NCI-H526 (cell line): Measurements from ENCODE around the gene SRPK2.
"Not testable (repeated sequence)": the region's sequence is repeated elsewhere in the genome, so short reads cannot be mapped to it uniquely, and the experiment has no call there.

ENCODE experiments used
- DNase-seq, 2 experiments: peaks; one replicate each; lab custom pipeline; 2025; lab: John Stamatoyannopoulos, UW

Gene SRPK2

GRCh38 chr7:105267244-105267643, 121.5 kb downstream of the SRPK2 start:
- DNase-seq, result no peak

GRCh38 chr7:105264707-105265106, 124.0 kb downstream of the SRPK2 start:
- no peak for DNase-seq

GRCh38 chr7:105261689-105262088, 127.0 kb downstream of the SRPK2 start:
- peak; percentile 32 to 42 for DNase-seq

DNA sequence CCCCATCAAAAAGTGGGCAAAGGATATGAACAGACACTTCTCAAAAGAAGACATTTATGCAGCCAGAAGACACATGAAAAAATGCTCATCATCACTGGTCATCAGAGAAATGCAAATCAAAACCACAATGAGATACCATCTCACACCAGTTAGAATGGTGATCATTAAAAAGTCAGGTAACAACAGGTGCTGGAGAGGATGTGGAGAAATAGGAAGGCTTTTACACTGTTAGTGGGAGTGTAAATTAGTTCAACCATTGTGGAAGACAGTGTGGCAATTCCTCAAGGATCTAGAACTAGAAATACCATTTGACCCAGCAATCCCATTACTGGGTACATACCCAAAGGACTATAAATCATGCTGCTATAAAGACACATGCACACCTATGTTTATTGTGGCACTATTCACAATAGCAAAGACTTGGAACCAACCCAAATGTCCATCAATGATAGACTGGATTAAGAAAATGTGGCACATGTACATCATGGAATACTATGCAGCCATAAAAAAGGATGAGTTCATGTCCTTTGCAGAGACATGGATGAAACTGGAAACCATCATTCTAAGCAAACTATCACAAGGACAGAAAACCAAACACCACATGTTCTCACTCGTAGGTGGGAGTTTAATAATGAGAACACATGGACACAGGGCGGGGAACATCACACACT, 128.4 kb downstream of the SRPK2 start:
- not testable (repeated sequence) for DNase-seq

- not testable (repeated sequence) for DNase-seq
Observed at GRCh38 chr7:105258919-105259318, 129.8 kb downstream of the SRPK2 start.

- peak; percentile 83 to 89 for DNase-seq
Observed at GRCh38 chr7:105257338-105257737, 131.4 kb downstream of the SRPK2 start.

DNA sequence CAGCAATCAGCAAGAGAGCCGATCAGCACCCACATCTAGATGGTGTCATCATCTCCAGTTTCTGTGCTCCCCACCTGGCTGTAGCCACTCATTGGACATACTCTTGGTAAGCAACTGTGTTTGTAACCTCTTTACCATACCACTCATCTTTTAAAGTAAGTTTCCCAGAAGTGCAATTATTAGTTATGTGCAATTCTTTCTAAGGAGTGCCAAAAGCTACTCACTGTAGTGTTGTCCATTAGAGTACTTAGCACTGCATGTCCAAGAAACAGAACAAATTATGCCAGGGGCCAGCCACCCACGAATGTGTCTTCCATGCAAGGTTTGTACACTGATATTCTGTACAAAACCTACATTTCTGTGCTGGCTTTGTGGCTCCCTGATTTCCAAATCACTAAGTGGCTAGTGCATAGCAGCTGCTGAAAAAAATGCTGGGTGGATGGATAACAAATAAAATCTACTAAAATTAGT, 131.9 kb downstream of the SRPK2 start:
- no peak for DNase-seq

GRCh38 chr7:105250706-105251105, 138.0 kb downstream of the SRPK2 start:
- DNase-seq, result no peak

DNA sequence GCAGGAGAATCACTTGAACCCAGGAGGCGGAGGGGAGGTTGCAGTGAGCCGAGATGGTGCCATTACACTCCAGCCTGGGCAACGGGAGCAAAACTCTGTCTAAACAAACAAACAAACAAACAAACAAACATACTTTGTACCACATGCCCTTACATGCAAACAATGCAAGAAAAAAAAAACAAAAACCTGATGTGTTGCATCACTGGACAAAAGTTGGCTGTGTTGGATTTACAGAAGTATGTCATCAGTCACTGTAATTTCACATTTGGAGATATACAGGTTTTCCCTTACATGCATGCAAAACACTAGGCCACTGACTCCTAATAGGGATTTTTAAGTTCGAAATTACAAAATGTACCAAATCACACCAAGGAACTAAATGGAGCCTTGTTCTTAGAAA, 138.5 kb downstream of the SRPK2 start:
- no peak for DNase-seq

DNA sequence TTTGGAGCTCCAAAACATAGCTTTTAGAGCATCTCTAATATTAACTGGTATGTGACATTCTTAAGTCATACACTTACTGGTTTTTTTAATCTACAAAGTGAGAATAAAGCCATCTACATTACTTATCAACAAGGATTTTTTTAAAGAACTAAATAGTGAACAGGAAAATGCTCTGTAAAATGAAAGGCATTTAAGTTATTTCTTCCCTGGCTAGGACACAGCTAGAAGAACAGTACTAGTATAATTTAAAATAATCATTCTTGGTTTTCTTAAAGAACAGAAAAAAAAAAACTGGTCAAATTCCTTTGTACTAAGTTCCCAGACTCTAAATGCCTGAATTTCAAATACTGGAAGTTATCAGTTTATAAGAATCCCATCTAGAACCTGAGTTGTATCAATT, 139.5 kb downstream of the SRPK2 start:
- no peak for DNase-seq

- DNase-seq, result no peak
Observed at GRCh38 chr7:105246679-105247078, 142.0 kb downstream of the SRPK2 start.

- DNase-seq, result no peak
Observed at GRCh38 chr7:105246256-105246655, 142.5 kb downstream of the SRPK2 start.

DNA sequence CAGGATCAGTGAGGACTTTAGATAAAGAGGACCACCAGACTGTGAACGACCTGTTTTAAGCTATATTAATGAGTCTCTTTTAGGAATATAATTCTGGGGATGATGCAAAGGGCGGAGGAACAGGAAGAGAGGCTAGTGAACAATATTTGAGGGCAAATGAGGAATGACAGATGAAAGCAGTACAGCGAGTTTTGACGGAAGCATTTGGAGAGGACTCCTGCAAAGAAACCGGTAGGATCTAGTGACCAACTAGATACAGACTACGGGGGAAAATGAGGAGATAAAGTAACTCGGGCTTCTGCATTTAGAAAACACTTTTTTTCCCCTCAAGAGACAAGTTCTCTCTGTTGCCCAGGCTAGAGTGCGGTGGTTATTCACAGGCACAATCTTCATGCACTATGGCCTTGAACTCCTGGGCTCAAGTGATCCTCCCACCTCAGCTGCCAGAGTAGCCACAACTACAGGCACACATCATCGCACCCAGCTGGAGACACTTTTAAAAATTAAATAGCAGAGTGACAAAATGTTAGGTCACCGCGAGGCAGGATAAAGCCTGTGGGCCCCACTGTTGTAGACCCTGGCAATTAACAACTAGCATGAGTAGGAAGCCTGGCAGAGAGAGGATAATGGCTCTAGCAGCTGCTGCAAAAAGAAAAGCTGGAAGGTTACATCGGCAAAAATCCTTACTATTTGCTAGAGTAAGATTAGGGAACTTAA, 143.2 kb downstream of the SRPK2 start:
- no peak for DNase-seq

- DNase-seq, result no peak
Observed at GRCh38 chr7:105244594-105244993, 144.1 kb downstream of the SRPK2 start.

DNA sequence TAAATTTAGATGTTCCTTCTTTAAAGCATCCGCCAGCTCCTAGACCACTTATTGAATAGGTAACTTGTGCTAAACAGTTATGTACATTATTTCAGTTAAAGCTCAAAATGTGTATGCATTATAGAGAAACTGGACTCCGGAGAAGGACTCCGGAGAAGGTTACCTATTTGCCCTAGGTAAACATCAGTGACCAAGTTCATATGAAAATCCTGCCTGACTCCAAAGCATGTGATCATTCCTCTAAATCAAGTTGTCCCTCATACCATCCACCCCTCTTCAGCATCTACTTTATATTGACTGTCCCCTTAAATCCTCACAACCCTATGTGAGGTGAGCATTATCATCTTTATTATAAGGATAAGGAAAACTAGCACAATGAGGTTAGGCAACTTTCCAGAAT, 147.5 kb downstream of the SRPK2 start:
- DNase-seq, result no peak

DNA sequence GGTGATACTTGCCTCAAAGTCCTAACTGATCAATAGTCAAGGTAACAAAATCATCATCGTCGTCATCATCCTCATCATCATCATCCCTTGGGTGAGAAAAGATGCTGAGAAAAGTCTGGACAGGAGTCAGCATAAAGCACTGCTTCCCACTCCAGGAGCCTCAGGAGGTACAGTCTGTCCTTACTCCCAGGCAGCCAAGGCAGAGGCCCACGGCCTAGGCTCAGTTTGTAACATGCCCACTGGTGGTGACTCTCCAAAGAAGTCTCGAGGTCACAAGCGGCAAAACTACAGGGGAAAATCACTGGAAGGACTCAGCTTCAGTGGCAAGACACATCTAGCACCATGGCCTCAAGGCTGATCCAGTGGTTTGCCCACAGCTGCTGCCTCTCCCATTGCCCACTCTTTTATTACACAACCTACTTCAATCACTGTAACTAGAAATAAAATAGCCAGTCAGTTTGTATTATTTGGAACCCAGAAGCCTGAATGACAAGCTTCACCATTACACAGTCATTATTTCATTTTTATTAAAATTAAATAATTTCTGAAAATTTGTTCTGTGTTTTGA, 150.4 kb downstream of the SRPK2 start:
- DNase-seq, result no peak

DNA sequence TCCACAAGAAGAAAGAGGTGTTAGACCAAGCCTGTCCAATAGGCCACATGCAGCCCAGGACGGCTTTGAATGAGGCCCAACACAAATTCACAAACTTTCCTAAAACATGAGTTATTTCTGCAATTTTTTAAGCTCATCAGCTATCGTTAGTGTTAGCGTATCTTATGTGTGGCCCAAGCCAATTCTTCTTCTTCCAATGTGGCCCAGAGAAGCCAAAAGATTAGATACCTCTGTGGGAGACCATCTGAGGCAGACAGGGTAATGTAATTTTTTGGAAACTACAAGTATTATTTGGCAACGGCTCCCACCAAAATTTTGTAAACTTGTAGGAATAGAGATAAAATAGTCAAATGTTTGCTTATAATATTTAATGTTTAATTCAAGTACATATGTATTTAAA, 153.8 kb downstream of the SRPK2 start:
- DNase-seq, result no peak

DNA sequence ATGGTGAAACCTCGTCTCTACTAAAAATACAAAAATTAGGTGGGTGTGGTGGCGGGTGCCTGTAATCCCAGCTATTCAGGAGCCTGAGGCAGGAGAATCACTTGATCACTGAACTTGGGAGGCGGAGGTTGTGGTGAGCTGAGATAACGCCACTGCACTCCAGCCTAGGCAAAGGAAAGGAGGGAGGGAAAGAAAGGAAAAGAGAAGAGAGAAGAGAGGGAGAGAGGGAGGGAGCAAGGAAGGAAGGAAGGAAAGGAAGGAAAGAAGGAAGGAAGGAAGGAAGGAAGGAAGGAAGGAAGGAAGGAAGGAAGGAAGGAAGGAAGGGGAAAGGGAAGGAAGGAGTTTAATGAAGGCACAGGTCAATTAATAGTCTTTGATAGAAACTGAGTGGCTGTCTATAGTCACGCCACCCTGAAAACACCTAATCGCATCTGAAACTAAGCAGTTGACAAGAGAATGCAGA, 155.9 kb downstream of the SRPK2 start:
- not testable (repeated sequence) for DNase-seq

DNA sequence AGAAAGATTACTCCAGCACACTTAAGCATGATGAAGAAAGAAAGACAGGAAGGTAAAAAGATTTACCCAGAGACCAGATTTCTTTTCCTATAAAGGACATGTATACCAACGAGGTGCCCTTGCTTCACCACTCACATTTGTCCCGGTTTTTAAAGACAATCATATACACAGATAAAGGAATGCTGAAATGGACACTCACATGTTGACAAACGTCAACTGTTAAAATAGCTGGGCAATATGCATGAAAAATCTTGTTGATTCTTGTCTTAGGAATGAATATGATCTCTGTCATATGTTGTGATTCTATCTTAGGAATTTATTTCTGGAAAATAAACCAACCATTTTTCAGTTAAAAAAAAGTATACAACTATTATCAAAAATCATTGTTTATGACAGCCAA, 158.2 kb downstream of the SRPK2 start:
- DNase-seq, result no peak

GRCh38 chr7:105229641-105230040, 159.1 kb downstream of the SRPK2 start:
- no peak for DNase-seq

GRCh38 chr7:105228555-105228954, 160.2 kb downstream of the SRPK2 start:
- no peak for DNase-seq

DNA sequence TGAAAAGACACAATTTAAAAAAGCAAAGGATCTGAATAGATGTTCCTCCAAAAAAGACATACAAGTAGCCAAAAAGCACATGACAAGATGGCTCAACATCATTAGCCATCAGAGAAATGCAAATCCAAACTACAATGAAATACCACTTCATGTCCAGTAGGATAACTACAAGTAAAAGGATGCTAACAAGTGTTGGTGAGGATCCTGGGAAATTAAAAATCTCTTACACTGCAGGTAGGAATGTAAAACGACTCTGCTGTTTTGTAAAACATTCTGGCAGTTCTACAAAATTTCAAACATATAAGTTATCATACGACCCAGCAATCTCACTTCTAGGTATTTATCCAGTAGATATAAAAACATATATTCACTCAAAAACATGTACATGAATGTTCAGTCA, 161.3 kb downstream of the SRPK2 start:
- DNase-seq, result no peak
